ENCODE data around the gene PSTPIP1. TPM values are rescaled to one million over a fixed set of nuclear protein-coding genes. Genes with fewer than 3 reads are reported as not detected.

PSTPIP1 gene
- total RNA-seq, 3 donors from 2014 or later: 2.6 to 11.0 (median 3.9) TPM

DNA sequence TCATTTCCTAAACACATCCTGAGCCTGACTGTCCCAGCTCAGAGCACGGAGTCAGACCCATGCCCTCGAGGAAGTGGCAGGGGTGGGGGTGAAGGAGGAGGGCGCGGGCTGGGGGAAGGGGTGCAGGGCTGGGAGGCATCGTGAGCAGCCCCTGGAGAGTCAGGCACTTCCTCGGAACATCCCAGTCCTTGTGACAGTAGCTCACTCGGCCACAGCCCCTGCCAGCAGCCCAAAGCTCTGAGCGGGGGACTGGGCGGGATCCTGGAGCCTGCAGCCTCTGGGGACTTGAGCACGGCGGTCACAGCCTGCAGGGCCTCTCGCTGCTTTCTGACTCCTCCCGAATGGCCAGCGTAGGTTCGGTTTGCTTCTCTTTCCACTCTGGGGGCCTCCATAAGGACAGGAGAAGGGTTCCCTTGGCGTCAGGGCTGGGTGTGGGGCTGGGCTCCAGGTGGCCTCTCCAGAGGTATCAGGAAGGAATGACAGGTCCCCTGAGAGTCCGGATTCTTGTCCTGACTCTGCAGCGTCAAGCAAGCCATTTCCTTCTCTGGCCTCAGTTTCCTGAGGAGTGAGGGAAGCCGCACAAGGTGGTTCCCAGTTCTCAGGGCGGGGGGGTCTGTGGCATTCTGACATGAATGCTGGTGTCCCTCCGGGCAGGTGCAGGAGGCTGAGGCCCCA, 20.9 kb downstream of the PSTPIP1 start:
- Histone ChIP-seq H3K27me3 (no peaks in the 10 kb centered on the region), H3K4me1 (no peaks in the 10 kb centered on the region), H3K27ac (no peak overlapping the region), H3K9me3 (no peaks in the 10 kb centered on the region), H3K4me3 (no peak overlapping the region), H3K36me3 (no peaks in the 10 kb centered on the region)
- DNase-seq (ENCODE audit: low spot score in 2 of 2): no peak
- TF ChIP-seq POLR2A (IDR thresholded peaks at IDR 0.05) (no peak), POLR2AphosphoS5 (IDR thresholded peaks at IDR 0.05) (no peak)
- TF ChIP-seq, protein P1, sequence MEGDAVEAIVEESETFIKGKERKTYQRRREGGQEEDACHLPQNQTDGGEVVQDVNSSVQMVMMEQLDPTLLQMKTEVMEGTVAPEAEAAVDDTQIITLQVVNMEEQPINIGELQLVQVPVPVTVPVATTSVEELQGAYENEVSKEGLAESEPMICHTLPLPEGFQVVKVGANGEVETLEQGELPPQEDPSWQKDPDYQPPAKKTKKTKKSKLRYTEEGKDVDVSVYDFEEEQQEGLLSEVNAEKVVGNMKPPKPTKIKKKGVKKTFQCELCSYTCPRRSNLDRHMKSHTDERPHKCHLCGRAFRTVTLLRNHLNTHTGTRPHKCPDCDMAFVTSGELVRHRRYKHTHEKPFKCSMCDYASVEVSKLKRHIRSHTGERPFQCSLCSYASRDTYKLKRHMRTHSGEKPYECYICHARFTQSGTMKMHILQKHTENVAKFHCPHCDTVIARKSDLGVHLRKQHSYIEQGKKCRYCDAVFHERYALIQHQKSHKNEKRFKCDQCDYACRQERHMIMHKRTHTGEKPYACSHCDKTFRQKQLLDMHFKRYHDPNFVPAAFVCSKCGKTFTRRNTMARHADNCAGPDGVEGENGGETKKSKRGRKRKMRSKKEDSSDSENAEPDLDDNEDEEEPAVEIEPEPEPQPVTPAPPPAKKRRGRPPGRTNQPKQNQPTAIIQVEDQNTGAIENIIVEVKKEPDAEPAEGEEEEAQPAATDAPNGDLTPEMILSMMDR (IDR thresholded peaks at IDR 0.05): no peak
- intact Hi-C loops (cut with DNase I; ENCODE audit: low total_unique reads): no loop called here

DNA sequence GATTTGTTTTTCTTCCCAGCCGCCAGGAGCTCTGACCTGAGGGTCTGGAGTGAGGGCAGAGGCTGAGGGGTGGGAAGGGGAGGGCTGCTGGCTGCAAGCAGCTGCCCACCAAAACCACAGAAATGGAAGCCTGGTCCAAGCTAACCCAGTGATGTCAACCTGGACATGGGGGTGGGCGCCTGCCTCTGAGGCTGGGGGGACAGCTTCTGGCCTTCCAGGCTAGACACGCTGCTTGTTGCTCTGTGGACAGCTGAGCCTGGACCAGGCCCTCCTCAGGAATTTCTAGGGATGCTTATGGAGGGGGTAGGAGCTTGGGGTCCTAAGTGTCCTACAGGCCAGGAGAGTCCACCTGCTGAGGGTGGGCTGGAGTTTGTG, 21.4 kb downstream of the PSTPIP1 start:
- H3K4me1 ChIP-seq: no peaks in the 10 kb centered on the region
- H3K9me3 ChIP-seq: no peaks in the 10 kb centered on the region
- H3K27me3 ChIP-seq: no peaks in the 10 kb centered on the region
- no peaks in the 10 kb centered on the region for H3K36me3 ChIP-seq
- TF ChIP-seq, protein P1 (IDR thresholded peaks at IDR 0.05): no peak
- TF ChIP-seq POLR2A (IDR thresholded peaks at IDR 0.05) (no peak), POLR2AphosphoS5 (IDR thresholded peaks at IDR 0.05) (no peak)
- no peak overlapping the region for H3K4me3 ChIP-seq
- intact Hi-C loops (cut with DNase I; ENCODE audit: low total_unique reads): no loop called here
- no peak overlapping the region for H3K27ac ChIP-seq
- DNase-seq (ENCODE audit: low spot score in 2 of 2): no peak

DNA sequence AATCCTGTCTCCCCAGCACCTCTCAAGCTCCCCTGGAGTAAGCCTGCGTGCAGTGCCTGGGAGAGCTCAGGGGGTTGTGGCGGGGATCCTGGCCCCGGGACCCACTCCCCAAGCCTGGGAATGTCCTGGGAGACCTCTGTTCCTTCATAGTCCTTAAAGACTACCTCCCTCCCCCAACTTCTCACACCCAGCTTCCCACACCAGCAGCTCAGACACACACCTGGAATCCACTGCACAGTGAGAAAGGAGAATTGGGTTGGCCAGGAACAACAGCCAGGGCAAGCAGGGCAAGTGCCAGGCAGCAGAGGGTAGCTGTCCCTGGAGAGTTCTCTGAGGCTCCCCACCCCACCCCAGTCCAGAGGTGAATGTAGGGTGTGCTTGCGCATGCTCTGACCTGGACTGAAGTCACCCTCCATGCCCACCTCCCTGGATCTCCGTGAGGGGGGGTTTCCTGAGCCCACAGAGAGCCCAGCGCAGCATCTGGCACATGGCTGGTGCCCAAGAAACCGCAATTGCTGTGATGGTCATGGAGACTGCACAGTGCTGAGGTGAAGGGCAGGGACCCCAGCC, 22.2 kb downstream of the PSTPIP1 start:
- no peaks in the 10 kb centered on the region for H3K36me3 ChIP-seq
- no peaks in the 10 kb centered on the region for H3K27me3 ChIP-seq
- H3K4me3 ChIP-seq: no peak overlapping the region
- TF ChIP-seq POLR2AphosphoS5 (IDR thresholded peaks at IDR 0.05) (no peak), POLR2A (IDR thresholded peaks at IDR 0.05) (no peak)
- TF ChIP-seq, protein P1 (IDR thresholded peaks at IDR 0.05): no peak
- no peaks in the 10 kb centered on the region for H3K9me3 ChIP-seq
- no peak overlapping the region for H3K27ac ChIP-seq
- no peaks in the 10 kb centered on the region for H3K4me1 ChIP-seq
- intact Hi-C loops (cut with DNase I; ENCODE audit: low total_unique reads): no loop called here
- DNase-seq (ENCODE audit: low spot score in 2 of 2): no peak

DNA sequence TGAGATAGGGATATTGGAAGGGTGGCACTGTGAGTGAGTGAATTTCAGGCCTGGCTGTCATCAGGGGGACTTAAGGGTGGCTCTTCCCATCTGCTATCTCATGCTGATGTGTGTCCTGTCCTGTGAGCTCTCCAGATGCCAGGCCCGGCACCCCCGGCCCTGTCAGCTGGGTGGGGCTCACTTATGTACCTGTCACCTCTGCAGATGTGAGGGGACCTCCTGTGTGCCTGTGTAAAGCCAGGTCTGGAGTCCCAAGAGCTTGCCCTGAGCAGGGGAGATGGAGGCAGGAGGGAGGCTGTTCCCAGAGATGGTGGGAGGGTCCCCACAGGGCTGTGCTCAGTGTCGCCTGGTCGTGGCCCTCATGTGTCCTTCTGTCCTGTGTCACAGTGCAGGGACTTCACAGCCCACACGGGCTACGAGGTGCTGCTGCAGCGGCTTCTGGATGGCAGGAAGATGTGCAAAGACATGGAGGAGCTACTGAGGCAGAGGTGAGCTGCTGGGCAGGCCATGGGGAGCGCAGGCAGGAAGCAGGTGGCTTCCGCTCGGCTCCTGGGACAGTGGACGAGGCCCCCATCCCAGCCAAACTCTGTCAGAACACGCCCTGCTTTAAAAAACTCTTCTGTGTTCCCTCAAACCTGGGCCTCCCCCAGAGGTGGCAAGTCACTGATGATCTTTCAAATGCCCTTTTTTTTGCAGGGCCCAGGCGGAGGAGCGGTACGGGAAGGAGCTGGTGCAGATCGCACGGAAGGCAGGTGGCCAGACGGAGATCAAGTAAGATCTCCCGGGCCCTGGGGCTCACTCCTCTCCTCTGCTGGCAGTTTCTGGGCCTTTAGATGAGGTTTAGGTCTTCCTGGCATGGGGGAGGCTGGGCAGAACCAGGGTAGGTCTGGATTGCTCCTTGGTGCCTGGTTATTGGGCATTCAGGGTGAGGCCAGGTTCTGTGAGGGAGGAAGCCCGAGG, 23.1 kb downstream of the PSTPIP1 start:
- Histone ChIP-seq H3K27ac (no peak overlapping the region), H3K27me3 (no peaks in the 10 kb centered on the region), H3K4me3 (no peak overlapping the region), H3K9me3 (no peaks in the 10 kb centered on the region), H3K36me3 (no peaks in the 10 kb centered on the region), H3K4me1 (no peaks in the 10 kb centered on the region)
- no peak for DNase-seq (ENCODE audit: low spot score in 2 of 2)
- TF ChIP-seq POLR2A (IDR thresholded peaks at IDR 0.05) (no peak), POLR2AphosphoS5 (IDR thresholded peaks at IDR 0.05) (no peak)
- TF ChIP-seq, protein P1 (IDR thresholded peaks at IDR 0.05): no peak
- intact Hi-C loops (cut with DNase I; ENCODE audit: low total_unique reads): no loop called here

Data from breast epithelium (tissue), 4 donors.